Gastroesophageal sphincter (tissue), 3 donors: ENCODE measurements around the gene ZNF816.

Source experiments
- CTCF ChIP-seq, 4 experiments: fragments of 200-600 bp in 2 of 4; fragments of 450-650 bp in 2 of 4; sonication (generic) in 1 of 4; IDR thresholded peaks; one replicate each; pipeline ENCODE4 v1.5.1; 2017 to 2019; ENCODE audit warnings: antibody characterized with exemption in 4 of 4, mild to moderate bottlenecking in 2 of 4, moderate library complexity in 2 of 4
- EP300 ChIP-seq: sonication (generic); formaldehyde crosslinking; IDR thresholded peaks from one replicate; pipeline ENCODE4 v1.6.1; 2017; ENCODE audit warnings: antibody characterized with exemption, mild to moderate bottlenecking
- POLR2A ChIP-seq, 2 donors: fragments of 450-650 bp; IDR thresholded peaks; one replicate each; pipeline ENCODE4 v1.6.1; 2017; ENCODE audit warnings: antibody characterized with exemption in 2 of 2, mild to moderate bottlenecking in 2 of 2, moderate library complexity in 1 of 2
- POLR2AphosphoS5 ChIP-seq: sonication (generic); formaldehyde crosslinking; IDR thresholded peaks from one replicate; pipeline ENCODE4 v1.6.1; 2017; ENCODE audit warnings: antibody characterized with exemption

DNA sequence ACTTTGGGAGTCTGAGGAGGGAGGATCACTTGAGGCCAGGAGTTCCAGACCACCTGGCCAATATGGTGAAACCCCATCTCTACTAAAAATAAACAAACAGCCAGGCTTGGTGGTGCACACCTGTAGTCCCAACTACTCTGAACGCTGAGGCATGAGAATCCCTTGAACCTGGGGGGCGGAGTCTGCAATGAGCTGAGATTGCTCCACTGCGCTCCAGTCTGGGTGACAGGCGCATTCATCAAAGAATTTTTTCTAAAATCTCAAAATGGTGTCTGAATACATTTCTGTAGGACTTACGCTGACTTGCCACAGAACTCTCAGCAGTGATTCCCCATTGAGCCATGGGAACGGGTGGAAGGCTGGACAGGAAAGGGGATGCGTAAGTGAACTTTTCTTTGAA is 33.0 kb upstream of the ZNF816 start:
- TF ChIP-seq POLR2AphosphoS5 (no peak), CTCF (IDR thresholded peaks at IDR 0.05) (no peak), POLR2A (IDR thresholded peaks at IDR 0.05) (no peak), EP300 (no peak)
